ENCODE measurements around the gene TSHZ2. TPM values are rescaled to one million over a fixed set of nuclear protein-coding genes. Genes with fewer than 3 reads are reported as not detected.

The TSHZ2 gene
- total RNA-seq, 1 experiment from 2014 or later, result 0.20 TPM

DNA sequence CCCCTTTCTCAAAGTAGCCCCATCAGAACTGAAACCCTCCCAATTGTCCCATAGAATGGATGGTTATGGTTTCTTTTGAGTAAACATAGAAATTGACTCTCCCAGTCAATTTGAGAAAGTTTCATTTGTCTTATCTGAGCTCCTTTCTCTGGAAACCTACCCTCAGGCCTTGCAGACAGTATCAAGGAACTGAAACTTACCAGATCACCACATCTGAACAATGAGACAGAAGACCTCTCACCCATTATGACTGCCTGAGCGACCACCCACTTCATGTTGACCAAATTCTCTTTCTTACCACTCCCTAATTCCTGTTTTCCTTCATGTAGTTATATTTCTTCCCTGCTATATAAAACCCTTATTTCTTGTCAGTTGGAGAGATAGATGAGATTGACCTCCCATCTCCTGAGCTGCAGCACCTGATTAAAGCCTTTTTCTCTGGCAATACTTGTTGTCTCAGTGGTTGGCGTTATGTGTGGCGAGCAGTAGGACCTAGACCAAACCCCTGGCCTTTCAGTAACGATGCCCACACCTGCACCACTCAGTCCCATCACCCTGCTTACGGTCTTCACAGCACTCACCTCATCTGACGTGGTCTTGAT, 482.6 kb downstream of the TSHZ2 start (continued):
- TF ChIP-seq, protein P1, sequence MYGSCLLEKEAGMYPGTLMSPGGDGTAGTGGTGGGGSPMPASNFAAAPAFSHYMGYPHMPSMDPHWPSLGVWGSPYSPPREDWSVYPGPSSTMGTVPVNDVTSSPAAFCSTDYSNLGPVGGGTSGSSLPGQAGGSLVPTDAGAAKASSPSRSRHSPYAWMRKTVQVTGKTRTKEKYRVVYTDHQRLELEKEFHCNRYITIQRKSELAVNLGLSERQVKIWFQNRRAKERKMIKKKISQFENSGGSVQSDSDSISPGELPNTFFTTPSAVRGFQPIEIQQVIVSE (CRISPR knock-in tag; IDR thresholded peaks at IDR 0.05; ENCODE audit: borderline replicate concordance), result no peak
- TF ChIP-seq ZNF263 (CRISPR knock-in tag; IDR thresholded peaks at IDR 0.05; ENCODE audit: low read depth), result no peak
- TF ChIP-seq, protein P2, sequence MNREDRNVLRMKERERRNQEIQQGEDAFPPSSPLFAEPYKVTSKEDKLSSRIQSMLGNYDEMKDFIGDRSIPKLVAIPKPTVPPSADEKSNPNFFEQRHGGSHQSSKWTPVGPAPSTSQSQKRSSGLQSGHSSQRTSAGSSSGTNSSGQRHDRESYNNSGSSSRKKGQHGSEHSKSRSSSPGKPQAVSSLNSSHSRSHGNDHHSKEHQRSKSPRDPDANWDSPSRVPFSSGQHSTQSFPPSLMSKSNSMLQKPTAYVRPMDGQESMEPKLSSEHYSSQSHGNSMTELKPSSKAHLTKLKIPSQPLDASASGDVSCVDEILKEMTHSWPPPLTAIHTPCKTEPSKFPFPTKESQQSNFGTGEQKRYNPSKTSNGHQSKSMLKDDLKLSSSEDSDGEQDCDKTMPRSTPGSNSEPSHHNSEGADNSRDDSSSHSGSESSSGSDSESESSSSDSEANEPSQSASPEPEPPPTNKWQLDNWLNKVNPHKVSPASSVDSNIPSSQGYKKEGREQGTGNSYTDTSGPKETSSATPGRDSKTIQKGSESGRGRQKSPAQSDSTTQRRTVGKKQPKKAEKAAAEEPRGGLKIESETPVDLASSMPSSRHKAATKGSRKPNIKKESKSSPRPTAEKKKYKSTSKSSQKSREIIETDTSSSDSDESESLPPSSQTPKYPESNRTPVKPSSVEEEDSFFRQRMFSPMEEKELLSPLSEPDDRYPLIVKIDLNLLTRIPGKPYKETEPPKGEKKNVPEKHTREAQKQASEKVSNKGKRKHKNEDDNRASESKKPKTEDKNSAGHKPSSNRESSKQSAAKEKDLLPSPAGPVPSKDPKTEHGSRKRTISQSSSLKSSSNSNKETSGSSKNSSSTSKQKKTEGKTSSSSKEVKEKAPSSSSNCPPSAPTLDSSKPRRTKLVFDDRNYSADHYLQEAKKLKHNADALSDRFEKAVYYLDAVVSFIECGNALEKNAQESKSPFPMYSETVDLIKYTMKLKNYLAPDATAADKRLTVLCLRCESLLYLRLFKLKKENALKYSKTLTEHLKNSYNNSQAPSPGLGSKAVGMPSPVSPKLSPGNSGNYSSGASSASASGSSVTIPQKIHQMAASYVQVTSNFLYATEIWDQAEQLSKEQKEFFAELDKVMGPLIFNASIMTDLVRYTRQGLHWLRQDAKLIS (CRISPR knock-in tag; IDR thresholded peaks at IDR 0.05; ENCODE audit: borderline replicate concordance), result no peak

DNA sequence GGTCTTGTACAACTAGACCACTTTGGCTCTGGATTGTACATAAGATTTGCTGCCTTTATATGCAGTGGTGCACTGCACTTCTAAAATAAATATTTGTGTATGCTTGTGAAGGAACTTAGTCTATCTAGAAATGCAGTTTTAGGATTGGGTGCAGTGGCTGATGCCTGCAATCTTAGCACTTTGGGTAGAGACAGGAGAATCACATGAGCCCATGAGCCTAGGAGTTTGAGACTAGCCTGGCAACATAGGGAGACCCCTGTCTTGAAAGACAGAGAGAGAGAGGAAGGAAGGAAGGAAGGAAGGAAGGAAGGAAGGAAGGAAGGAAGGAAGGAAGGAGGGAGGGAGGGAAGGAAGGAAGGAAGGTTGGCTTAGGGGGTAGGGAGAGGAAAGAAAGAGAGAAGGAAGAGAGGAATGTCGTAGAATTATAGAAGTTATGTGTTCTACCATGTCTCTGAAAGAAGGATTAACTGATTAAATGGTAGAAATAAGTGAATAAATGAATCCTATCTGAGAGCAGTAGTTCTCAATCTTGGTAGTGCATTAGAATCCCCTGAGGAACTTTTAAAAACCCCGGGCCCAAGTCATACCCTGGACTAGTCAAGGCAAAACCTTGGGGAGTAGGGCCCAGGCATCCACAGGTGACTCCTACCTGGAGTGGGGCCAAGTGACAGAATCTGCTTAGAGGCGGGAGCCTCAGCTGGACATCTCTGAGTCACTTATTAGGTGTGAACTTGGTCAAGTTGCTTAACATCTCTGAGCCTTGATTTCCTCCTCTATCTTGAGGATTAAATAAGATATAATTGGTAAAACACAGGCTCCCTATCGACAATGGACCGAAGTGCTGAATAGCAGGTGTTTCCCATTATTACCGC, 491.2 kb downstream of the TSHZ2 start:
- H3K27ac Mint-ChIP-seq, result no peak overlapping the region
- no peak overlapping the region for H3K4me3 Mint-ChIP-seq
- ChIA-PET POLR2A (no interaction called here), CTCF (no interaction called here)
- peaks cover 18% of the 10 kb centered on the region for H3K36me3 Mint-ChIP-seq
- no peak for ATAC-seq
- peaks cover 32% of the 10 kb centered on the region for H3K9me3 Mint-ChIP-seq
- no peak for DNase-seq (ENCODE audit: low spot score)
- H3K27me3 Mint-ChIP-seq (ENCODE audit: low read depth), result peaks cover 9% of the 10 kb centered on the region
- no peaks in the 10 kb centered on the region for H3K4me1 Mint-ChIP-seq
- TF ChIP-seq, protein P3, sequence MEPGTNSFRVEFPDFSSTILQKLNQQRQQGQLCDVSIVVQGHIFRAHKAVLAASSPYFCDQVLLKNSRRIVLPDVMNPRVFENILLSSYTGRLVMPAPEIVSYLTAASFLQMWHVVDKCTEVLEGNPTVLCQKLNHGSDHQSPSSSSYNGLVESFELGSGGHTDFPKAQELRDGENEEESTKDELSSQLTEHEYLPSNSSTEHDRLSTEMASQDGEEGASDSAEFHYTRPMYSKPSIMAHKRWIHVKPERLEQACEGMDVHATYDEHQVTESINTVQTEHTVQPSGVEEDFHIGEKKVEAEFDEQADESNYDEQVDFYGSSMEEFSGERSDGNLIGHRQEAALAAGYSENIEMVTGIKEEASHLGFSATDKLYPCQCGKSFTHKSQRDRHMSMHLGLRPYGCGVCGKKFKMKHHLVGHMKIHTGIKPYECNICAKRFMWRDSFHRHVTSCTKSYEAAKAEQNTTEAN (CRISPR knock-in tag; IDR thresholded peaks at IDR 0.05), result no peak
- TF ChIP-seq, protein P4, sequence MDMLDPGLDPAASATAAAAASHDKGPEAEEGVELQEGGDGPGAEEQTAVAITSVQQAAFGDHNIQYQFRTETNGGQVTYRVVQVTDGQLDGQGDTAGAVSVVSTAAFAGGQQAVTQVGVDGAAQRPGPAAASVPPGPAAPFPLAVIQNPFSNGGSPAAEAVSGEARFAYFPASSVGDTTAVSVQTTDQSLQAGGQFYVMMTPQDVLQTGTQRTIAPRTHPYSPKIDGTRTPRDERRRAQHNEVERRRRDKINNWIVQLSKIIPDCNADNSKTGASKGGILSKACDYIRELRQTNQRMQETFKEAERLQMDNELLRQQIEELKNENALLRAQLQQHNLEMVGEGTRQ (CRISPR knock-in tag; IDR thresholded peaks at IDR 0.05), result no peak
- TF ChIP-seq ZNF219 (CRISPR knock-in tag; IDR thresholded peaks at IDR 0.05; ENCODE audit: borderline replicate concordance), result no peak
- TF ChIP-seq HMGA2 (CRISPR knock-in tag; IDR thresholded peaks at IDR 0.05), result no peak
- TF ChIP-seq, protein P5, sequence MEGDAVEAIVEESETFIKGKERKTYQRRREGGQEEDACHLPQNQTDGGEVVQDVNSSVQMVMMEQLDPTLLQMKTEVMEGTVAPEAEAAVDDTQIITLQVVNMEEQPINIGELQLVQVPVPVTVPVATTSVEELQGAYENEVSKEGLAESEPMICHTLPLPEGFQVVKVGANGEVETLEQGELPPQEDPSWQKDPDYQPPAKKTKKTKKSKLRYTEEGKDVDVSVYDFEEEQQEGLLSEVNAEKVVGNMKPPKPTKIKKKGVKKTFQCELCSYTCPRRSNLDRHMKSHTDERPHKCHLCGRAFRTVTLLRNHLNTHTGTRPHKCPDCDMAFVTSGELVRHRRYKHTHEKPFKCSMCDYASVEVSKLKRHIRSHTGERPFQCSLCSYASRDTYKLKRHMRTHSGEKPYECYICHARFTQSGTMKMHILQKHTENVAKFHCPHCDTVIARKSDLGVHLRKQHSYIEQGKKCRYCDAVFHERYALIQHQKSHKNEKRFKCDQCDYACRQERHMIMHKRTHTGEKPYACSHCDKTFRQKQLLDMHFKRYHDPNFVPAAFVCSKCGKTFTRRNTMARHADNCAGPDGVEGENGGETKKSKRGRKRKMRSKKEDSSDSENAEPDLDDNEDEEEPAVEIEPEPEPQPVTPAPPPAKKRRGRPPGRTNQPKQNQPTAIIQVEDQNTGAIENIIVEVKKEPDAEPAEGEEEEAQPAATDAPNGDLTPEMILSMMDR (IDR thresholded peaks at IDR 0.05), result no peak
- TF ChIP-seq, protein P6, sequence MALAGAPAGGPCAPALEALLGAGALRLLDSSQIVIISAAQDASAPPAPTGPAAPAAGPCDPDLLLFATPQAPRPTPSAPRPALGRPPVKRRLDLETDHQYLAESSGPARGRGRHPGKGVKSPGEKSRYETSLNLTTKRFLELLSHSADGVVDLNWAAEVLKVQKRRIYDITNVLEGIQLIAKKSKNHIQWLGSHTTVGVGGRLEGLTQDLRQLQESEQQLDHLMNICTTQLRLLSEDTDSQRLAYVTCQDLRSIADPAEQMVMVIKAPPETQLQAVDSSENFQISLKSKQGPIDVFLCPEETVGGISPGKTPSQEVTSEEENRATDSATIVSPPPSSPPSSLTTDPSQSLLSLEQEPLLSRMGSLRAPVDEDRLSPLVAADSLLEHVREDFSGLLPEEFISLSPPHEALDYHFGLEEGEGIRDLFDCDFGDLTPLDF (CRISPR knock-in tag; IDR thresholded peaks at IDR 0.05), result no peak
- no peak for TF ChIP-seq ZBTB21 (CRISPR knock-in tag; IDR thresholded peaks at IDR 0.05; ENCODE audit: borderline replicate concordance)
- no peak for TF ChIP-seq NR3C1 (CRISPR knock-in tag; conservative IDR thresholded peaks at IDR 0.05; ENCODE audit: low read depth)
- TF ChIP-seq, protein P7, sequence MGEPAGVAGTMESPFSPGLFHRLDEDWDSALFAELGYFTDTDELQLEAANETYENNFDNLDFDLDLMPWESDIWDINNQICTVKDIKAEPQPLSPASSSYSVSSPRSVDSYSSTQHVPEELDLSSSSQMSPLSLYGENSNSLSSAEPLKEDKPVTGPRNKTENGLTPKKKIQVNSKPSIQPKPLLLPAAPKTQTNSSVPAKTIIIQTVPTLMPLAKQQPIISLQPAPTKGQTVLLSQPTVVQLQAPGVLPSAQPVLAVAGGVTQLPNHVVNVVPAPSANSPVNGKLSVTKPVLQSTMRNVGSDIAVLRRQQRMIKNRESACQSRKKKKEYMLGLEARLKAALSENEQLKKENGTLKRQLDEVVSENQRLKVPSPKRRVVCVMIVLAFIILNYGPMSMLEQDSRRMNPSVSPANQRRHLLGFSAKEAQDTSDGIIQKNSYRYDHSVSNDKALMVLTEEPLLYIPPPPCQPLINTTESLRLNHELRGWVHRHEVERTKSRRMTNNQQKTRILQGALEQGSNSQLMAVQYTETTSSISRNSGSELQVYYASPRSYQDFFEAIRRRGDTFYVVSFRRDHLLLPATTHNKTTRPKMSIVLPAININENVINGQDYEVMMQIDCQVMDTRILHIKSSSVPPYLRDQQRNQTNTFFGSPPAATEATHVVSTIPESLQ (CRISPR knock-in tag; IDR thresholded peaks at IDR 0.05), result no peak
- TF ChIP-seq CREB1 (CRISPR knock-in tag; IDR thresholded peaks at IDR 0.05), result no peak
- TF ChIP-seq PRRX2 (CRISPR knock-in tag; IDR thresholded peaks at IDR 0.05), result no peak
- TF ChIP-seq, protein P8, sequence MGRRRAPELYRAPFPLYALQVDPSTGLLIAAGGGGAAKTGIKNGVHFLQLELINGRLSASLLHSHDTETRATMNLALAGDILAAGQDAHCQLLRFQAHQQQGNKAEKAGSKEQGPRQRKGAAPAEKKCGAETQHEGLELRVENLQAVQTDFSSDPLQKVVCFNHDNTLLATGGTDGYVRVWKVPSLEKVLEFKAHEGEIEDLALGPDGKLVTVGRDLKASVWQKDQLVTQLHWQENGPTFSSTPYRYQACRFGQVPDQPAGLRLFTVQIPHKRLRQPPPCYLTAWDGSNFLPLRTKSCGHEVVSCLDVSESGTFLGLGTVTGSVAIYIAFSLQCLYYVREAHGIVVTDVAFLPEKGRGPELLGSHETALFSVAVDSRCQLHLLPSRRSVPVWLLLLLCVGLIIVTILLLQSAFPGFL (CRISPR knock-in tag; IDR thresholded peaks at IDR 0.05; ENCODE audit: borderline replicate concordance), result no peak
- no peak for TF ChIP-seq ESRRA (CRISPR knock-in tag; IDR thresholded peaks at IDR 0.05; ENCODE audit: borderline replicate concordance)

Measured in WTC11 (cell line).